ENCODE data around the gene AFTPH. TPM values are rescaled to one million over a fixed set of nuclear protein-coding genes. Genes with fewer than 3 reads are reported as not detected.
A peak's percentile ranks its signal among the peaks of the same experiment; 100 is the strongest.

AFTPH gene
- total and polyA plus RNA-seq, 9 of the 15 experiments (the other 6 are each of a cell fraction or from before 2014, with no cell fraction given), result 8.0 to 26.2 (median 13.8) TPM

DNA sequence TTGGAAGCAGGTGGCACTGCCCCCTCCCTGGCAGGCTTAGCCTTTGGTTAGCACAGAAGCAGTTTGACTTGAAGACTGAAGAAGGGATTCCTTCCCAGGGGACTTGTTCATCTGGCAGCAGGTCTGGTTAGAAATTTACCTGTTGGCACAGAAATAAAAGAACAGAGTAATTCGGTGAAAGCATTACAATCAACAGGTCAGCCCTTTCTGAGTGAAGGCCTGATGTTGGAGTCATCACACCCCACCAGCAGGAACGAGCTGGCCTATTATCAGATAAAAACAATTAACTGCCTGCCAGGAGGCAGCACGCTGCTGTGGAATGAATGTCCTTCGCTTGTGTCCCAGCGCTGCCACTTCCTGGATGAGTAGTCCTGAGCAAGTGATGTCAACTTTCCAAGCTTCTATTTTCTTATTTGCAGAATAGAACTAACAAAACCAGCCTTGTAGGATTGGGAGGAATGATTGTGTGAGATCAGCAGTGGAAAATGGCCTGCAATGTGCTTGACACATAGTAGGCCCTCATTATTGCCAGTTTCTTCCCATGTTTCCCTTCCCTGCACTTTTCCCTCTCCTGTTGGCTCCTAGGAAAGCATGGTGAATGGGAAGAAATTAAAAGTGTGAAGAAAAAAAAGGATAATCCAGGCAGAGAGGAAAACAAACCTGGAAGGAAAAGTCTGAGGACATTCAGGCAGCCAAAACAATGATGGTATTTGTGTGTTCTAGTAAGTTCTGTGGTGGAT is 41.2 kb upstream of the AFTPH start (continued):
- TF ChIP-seq ZNF431 (CRISPR knock-in tag; IDR thresholded peaks at IDR 0.05), result 0 out of 2 replicates have a peak, but pooled peaks have one; percentile 33
- TF ChIP-seq GTF2F1 (IDR thresholded peaks at IDR 0.05; ENCODE audit: low read depth, low read length), result no peak
- no peak for TF ChIP-seq HIVEP1 (CRISPR knock-in tag; IDR thresholded peaks at IDR 0.05)
- TF ChIP-seq ZNF3 (CRISPR knock-in tag; IDR thresholded peaks at IDR 0.05), result no peak
- TF ChIP-seq RUNX1 (IDR thresholded peaks at IDR 0.05; ENCODE audit: low read depth), result no peak
- no peak for TF ChIP-seq SETDB1 (IDR thresholded peaks at IDR 0.05; ENCODE audit: low read length)
- no peak for TF ChIP-seq POLR2AphosphoS2 (IDR thresholded peaks at IDR 0.05; ENCODE audit: low read length)
- TF ChIP-seq, protein P1, sequence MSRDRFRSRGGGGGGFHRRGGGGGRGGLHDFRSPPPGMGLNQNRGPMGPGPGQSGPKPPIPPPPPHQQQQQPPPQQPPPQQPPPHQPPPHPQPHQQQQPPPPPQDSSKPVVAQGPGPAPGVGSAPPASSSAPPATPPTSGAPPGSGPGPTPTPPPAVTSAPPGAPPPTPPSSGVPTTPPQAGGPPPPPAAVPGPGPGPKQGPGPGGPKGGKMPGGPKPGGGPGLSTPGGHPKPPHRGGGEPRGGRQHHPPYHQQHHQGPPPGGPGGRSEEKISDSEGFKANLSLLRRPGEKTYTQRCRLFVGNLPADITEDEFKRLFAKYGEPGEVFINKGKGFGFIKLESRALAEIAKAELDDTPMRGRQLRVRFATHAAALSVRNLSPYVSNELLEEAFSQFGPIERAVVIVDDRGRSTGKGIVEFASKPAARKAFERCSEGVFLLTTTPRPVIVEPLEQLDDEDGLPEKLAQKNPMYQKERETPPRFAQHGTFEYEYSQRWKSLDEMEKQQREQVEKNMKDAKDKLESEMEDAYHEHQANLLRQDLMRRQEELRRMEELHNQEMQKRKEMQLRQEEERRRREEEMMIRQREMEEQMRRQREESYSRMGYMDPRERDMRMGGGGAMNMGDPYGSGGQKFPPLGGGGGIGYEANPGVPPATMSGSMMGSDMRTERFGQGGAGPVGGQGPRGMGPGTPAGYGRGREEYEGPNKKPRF (IDR thresholded peaks at IDR 0.05; ENCODE audit: low read depth, low read length), result no peak
- no peak for TF ChIP-seq CREB5 (CRISPR knock-in tag; IDR thresholded peaks at IDR 0.05)
- TF ChIP-seq POLR2B (IDR thresholded peaks at IDR 0.05; ENCODE audit: low read depth, partially characterized antibody), result no peak
- TF ChIP-seq PCBP2 (IDR thresholded peaks at IDR 0.05; ENCODE audit: low read depth, low read length, poor library complexity, severe bottlenecking), result no peak
- no peak for TF ChIP-seq ETV6 (IDR thresholded peaks at IDR 0.05; ENCODE audit: borderline replicate concordance in 1 of 2, low read depth in 2 of 2, low read length in 1 of 2)
- TF ChIP-seq ETV6 (CRISPR knock-in tag; IDR thresholded peaks at IDR 0.05; ENCODE audit: borderline replicate concordance), result no peak
- TF ChIP-seq FOSL1 (tag; conservative IDR thresholded peaks at IDR 0.05), result peak; percentile 25; the same call in 1 of the 2 replicates
- TF ChIP-seq MEF2D (tag; conservative IDR thresholded peaks at IDR 0.05; ENCODE audit: low read depth), result no peak
- TF ChIP-seq, protein P2, sequence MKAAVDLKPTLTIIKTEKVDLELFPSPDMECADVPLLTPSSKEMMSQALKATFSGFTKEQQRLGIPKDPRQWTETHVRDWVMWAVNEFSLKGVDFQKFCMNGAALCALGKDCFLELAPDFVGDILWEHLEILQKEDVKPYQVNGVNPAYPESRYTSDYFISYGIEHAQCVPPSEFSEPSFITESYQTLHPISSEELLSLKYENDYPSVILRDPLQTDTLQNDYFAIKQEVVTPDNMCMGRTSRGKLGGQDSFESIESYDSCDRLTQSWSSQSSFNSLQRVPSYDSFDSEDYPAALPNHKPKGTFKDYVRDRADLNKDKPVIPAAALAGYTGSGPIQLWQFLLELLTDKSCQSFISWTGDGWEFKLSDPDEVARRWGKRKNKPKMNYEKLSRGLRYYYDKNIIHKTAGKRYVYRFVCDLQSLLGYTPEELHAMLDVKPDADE (conservative IDR thresholded peaks at IDR 0.05; ENCODE audit: control insufficient read depth, low read depth, low read length), result no peak
- TF ChIP-seq CSDE1 (IDR thresholded peaks at IDR 0.05), result no peak
- TF ChIP-seq ZBTB8A (IDR thresholded peaks at IDR 0.05; ENCODE audit: partially characterized antibody), result no peak
- TF ChIP-seq TFAP4 (CRISPR knock-in tag; IDR thresholded peaks at IDR 0.05; ENCODE audit: borderline replicate concordance), result no peak
- no peak for TF ChIP-seq CBFA2T3 (IDR thresholded peaks at IDR 0.05)
- TF ChIP-seq ILK (tag; IDR thresholded peaks at IDR 0.05; ENCODE audit: borderline replicate concordance, low read depth), result no peak
- TF ChIP-seq TBL1XR1 (IDR thresholded peaks at IDR 0.05; ENCODE audit: low read length in 2 of 2), result no peak
- TF ChIP-seq ZNF41 (CRISPR knock-in tag; conservative IDR thresholded peaks at IDR 0.05), result no peak
- no peak for TF ChIP-seq ZNF354B (CRISPR knock-in tag; IDR thresholded peaks at IDR 0.05)

All from K562 (cell line).